ENCODE data around the gene NIPAL3. TPM values are rescaled to one million over a fixed set of nuclear protein-coding genes. Genes with fewer than 3 reads are reported as not detected.

Gene NIPAL3
- total RNA-seq, 1 donor from 2014 or later: 2.4 TPM

DNA sequence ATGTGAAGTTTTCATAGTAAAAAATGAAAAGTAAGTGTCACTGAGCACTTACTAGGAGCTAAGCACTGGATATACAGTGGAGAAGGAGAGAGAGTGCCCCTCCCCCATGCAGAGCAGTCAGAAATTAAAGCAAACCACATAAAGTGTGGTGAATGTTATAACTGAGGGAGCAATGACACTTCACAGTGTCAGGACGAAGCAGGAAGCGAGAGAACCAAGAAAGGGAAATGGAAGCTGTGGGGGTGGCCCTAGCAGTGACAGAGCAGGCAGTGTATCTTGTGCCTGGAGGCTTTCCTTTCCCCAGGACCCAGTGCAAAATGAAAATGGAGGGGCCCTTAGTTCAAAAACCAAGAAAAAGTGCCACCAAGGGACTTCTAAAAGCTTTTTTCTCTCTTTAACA, 65.5 kb downstream of the NIPAL3 start:
- no peak overlapping the region for H3K4me3 Mint-ChIP-seq
- H3K27me3 Mint-ChIP-seq (ENCODE audit: low read depth): no peaks in the 10 kb centered on the region
- no peak for DNase-seq (ENCODE audit: low read depth, low spot score)
- no peaks in the 10 kb centered on the region for H3K9me3 Mint-ChIP-seq
- H3K36me3 Mint-ChIP-seq (ENCODE audit: low read depth): no peaks in the 10 kb centered on the region
- peaks cover 10% of the 10 kb centered on the region for H3K4me1 Mint-ChIP-seq
- TF ChIP-seq, protein P1, sequence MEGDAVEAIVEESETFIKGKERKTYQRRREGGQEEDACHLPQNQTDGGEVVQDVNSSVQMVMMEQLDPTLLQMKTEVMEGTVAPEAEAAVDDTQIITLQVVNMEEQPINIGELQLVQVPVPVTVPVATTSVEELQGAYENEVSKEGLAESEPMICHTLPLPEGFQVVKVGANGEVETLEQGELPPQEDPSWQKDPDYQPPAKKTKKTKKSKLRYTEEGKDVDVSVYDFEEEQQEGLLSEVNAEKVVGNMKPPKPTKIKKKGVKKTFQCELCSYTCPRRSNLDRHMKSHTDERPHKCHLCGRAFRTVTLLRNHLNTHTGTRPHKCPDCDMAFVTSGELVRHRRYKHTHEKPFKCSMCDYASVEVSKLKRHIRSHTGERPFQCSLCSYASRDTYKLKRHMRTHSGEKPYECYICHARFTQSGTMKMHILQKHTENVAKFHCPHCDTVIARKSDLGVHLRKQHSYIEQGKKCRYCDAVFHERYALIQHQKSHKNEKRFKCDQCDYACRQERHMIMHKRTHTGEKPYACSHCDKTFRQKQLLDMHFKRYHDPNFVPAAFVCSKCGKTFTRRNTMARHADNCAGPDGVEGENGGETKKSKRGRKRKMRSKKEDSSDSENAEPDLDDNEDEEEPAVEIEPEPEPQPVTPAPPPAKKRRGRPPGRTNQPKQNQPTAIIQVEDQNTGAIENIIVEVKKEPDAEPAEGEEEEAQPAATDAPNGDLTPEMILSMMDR (conservative IDR thresholded peaks at IDR 0.05): no peak
- H3K27ac Mint-ChIP-seq (ENCODE audit: unreplicated experiment): peak overlapping the region; percentile 69

- no peak overlapping the region for H3K4me3 Mint-ChIP-seq
- H3K27me3 Mint-ChIP-seq (ENCODE audit: low read depth): no peaks in the 10 kb centered on the region
Observed at GRCh38 chr1:24481843-24482610, 66.4 kb downstream of the NIPAL3 start.

DNA sequence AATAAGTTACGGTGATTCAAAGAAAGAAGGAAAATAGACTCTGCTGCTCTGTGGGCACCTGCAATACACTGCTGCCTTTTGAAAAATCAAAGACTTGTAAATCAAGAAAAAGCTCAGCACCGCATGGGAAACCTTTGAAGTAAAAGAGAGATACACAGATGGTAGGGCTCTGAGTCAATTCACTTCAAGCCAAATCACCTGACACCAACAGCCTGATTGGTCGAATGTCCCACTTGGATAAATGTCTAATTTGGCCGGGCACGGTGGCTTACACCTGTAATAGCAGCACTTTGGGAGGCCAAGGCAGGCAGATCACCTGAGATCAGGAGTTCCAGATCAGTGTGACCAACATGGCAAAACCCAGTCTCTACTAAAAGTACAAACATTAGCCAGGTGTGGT, 67.8 kb downstream of the NIPAL3 start:
- H3K4me1 Mint-ChIP-seq: peaks cover 10% of the 10 kb centered on the region

More at GRCh38 chr1:24481843-24482610, 66.4 kb downstream of the NIPAL3 start:
- no peaks in the 10 kb centered on the region for H3K9me3 Mint-ChIP-seq
- peaks cover 10% of the 10 kb centered on the region for H3K4me1 Mint-ChIP-seq
- no peak overlapping the region for H3K27ac Mint-ChIP-seq (ENCODE audit: unreplicated experiment)
- no peaks in the 10 kb centered on the region for H3K36me3 Mint-ChIP-seq (ENCODE audit: low read depth)
- TF ChIP-seq, protein P1 (conservative IDR thresholded peaks at IDR 0.05): no peak
- DNase-seq (ENCODE audit: low read depth, low spot score): no peak

DNA sequence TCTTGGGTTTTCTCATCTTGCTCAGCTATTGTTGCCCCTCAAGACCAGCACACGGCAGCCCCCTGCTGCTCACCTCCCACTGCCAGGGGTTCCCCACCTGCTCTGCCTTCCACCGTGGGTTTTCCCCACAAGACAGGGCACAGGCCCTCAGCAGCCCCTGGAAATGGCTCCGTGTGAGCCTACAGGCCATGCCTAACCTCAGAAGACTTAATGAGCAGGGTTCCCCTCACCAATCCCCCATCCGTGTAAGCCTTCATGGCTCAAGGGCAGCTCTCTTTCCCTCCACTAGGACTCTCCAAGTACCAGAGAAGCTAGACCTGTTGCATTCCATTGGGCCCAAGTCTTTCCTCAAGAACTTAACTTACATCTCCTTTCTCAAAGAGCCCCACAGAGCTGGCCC, 68.6 kb downstream of the NIPAL3 start:
- Mint-ChIP-seq H3K4me3 (no peak overlapping the region), H3K27me3 (ENCODE audit: low read depth) (peaks cover 3% of the 10 kb centered on the region), H3K4me1 (peaks cover 10% of the 10 kb centered on the region), H3K27ac (ENCODE audit: unreplicated experiment) (no peak overlapping the region), H3K36me3 (ENCODE audit: low read depth) (no peaks in the 10 kb centered on the region), H3K9me3 (peaks cover 3% of the 10 kb centered on the region)
- TF ChIP-seq, protein P1 (conservative IDR thresholded peaks at IDR 0.05): no peak
- DNase-seq (ENCODE audit: low read depth, low spot score): no peak

More for the DNA sequence above, 67.8 kb downstream of the NIPAL3 start:
- DNase-seq (ENCODE audit: low read depth, low spot score): no peak
- Mint-ChIP-seq H3K27me3 (ENCODE audit: low read depth) (no peaks in the 10 kb centered on the region), H3K27ac (ENCODE audit: unreplicated experiment) (no peak overlapping the region), H3K4me3 (no peak overlapping the region), H3K36me3 (ENCODE audit: low read depth) (no peaks in the 10 kb centered on the region), H3K9me3 (no peaks in the 10 kb centered on the region)
- TF ChIP-seq, protein P1 (conservative IDR thresholded peaks at IDR 0.05): no peak

GRCh38 chr1:24486331-24487065, 70.9 kb downstream of the NIPAL3 start:
- H3K27ac Mint-ChIP-seq (ENCODE audit: unreplicated experiment): no peak overlapping the region
- no peak overlapping the region for H3K4me3 Mint-ChIP-seq
- H3K9me3 Mint-ChIP-seq: peaks cover 3% of the 10 kb centered on the region
- peaks cover 6% of the 10 kb centered on the region for H3K27me3 Mint-ChIP-seq (ENCODE audit: low read depth)
- TF ChIP-seq, protein P1 (conservative IDR thresholded peaks at IDR 0.05): no peak
- H3K4me1 Mint-ChIP-seq: peaks cover 2% of the 10 kb centered on the region
- no peak for DNase-seq (ENCODE audit: low read depth, low spot score)
- no peaks in the 10 kb centered on the region for H3K36me3 Mint-ChIP-seq (ENCODE audit: low read depth)
